HG02885 (cell line): ENCODE results near the gene TRIM65.

Source experiments
- ATAC-seq: cut with Tn5 transposase; IDR thresholded peaks from one replicate; pipeline ENCODE4 v1.9.1; 2021; ENCODE audit warnings: mild to moderate bottlenecking; ENCODE audit not compliant: unreplicated experiment, poor library complexity

The TRIM65 gene

GRCh38 chr17:75919611-75920010, 22.9 kb upstream of the TRIM65 start:
- no peak for ATAC-seq

DNA sequence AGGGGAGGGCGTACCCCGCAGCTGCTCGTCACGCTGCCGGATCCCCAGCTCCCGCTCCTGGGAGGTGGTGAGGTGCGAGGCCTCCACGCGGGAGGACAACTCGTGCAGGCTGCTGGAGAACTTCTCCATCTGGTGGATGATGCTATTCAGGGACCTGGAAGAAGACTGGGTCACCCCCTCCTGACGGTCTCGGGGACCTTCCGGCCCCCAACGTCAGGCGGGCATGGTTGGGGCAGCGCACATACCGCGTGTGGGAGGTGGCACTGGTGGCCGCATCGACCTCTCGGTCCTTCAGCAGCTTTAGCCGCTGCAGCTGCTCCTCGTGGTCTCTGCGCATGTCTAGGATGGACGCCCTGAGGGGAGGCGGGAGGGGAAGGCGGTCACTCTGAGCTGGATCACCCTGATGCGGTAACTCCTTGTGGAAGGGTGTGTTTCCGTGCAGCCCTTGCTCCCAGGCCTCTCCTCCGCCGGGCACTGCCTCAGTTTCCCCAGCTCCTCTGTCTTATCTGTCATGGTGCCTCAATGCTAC, 21.2 kb upstream of the TRIM65 start:
- no peak for ATAC-seq

DNA sequence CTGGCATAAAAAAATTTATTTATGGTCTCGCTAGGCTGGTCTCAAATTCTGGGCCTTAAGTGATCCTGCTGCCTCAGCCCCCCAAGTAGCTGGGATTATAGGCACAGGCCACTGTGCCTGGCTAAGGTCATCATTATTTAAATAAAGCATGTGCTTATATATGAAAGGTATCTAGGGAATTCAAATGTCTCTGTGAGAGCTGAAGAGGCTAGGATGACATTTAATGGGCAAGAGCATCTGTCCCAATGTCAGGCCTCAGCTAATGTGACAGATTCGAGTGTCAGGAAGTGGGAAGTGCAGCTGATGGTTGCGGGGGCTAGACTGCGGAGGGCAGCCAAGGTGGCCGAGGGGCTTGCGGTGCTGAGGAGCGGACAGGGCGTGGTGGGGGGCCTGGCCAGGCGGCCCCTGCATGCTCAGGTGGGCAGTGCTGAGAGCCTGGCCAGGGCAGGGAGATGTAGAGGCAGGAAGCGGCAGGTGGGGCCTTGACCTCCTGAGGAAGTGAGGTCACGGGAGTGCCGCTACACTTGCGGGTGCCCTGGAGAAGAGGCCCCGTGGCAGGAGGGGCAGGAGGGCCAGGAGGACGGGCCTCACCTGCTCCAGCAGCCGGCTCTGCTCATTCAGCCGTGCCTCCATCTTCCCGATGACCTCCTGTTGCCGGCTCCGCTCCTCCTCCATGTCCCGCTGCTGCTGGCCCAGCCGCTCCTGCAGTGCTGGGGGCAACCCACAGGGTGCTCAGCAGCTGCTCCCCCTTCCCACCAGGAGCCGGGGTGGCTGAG, 20.6 kb upstream of the TRIM65 start:
- ATAC-seq, result no peak

GRCh38 chr17:75915268-75915667, 18.5 kb upstream of the TRIM65 start:
- no peak for ATAC-seq

DNA sequence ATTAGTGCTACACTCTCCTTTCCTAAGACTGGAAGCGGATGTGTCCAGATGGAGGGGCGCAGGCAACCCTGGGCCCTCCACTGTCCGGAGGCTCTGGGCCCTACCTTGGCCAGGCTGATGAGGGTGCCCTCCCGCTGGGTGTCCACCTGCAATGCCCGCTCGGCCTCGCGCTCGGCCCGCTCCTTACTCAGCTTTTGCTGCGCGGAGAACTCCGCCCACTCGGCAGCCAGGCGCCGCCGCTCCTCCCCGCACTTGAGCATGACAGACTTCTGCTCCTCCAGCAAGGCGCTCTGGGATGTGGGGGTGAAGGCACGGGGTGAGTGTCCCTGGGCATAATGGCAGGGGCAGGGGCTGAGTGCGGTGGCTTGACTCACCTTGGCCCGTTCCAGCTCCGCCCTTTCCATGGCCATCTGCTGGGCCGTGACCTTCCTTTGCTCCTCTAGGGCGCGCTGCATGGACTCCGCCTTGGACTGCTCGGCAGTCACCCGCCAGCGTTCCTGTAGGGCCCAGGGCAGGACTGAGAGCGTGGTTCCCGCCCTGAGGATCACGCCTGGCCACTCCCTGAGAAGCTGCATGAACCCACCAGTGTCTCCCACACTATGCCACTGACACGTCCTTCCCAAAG, 18.0 kb upstream of the TRIM65 start:
- no peak for ATAC-seq

- no peak for ATAC-seq
Observed at GRCh38 chr17:75913537-75914210, 16.9 kb upstream of the TRIM65 start.

DNA sequence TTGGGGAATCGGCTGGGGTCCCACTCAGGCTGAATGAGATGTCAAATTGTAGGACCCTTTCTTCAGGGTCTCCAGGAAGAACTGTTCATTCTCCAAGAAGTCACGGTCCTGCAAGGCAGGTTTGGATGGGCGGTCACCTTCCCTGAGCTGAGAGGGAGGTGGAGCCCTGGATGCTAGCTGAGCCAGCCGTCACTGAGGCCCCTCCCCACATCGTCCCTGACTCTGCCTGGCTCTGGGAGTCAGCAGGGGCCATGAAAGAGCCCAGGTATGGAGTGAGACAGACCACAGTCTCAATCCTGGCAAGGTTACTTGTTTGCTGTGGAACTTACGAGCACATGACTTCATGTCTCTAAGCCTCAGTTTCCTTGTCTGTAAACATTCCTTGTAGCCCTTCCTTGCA, 13.9 kb upstream of the TRIM65 start:
- ATAC-seq, result no peak

DNA sequence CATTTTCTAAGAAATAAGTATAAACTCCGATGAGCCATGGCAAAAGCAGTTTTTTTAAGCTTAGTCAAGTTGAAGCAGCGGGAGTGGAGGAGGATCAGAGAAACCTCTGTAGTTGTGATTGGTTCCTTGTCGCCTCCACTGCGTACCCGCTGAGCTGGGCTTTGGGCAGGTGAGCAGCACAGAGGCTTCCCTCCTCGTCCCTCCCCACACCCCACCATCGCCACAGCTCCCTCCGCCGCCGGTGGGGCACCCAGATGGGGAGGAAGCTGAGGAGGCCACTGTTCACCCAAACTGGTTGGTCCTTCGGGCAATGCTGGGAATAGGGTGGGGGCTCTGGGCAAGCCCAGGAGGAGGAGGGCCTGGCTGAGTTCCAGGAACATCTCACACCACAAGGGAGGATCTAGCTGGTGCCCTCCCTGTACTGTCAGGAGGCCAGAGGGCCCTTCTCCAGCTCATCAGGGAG, 13.1 kb upstream of the TRIM65 start:
- no peak for ATAC-seq

GRCh38 chr17:75909051-75909811, 12.5 kb upstream of the TRIM65 start:
- no peak for ATAC-seq

- no peak for ATAC-seq
Observed at GRCh38 chr17:75908201-75908600, 11.4 kb upstream of the TRIM65 start.

- no peak for ATAC-seq
Observed at GRCh38 chr17:75906143-75906884, 9.6 kb upstream of the TRIM65 start.

GRCh38 chr17:75904749-75905521, 8.2 kb upstream of the TRIM65 start, which contains the start of gene MRPL38:
TSS of gene MRPL38 (minus strand) at chr17:75904884. CDS start at chr17:75904875, 9 bp downstream.
- peak; percentile 95 for ATAC-seq

GRCh38 chr17:75902406-75902805, 5.7 kb upstream of the TRIM65 start:
- ATAC-seq, result no peak

DNA sequence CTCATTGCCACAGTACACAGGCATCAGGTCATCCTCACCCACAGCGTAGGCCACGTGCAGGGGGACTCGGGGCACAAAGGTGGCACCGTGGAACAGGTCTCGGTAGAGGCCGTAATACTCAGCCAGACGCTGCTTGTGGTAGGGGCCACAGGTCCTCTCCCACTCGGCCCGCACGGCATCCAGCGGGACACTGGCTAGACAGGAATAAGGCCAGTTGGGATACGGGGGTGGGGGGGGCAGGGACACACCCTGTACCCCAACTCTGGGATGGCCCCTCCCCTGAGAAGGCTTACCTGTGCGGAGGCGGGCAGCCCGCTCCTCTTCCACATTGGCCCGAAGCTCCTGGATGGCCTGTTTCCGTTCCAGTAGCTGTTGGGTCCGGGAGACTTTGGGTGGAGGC, 5.0 kb upstream of the TRIM65 start:
- no peak for ATAC-seq

GRCh38 chr17:75900691-75901533, 4.2 kb upstream of the TRIM65 start:
- ATAC-seq, result no peak

- ATAC-seq, result no peak
Observed at GRCh38 chr17:75899767-75900468, 3.2 kb upstream of the TRIM65 start.

DNA sequence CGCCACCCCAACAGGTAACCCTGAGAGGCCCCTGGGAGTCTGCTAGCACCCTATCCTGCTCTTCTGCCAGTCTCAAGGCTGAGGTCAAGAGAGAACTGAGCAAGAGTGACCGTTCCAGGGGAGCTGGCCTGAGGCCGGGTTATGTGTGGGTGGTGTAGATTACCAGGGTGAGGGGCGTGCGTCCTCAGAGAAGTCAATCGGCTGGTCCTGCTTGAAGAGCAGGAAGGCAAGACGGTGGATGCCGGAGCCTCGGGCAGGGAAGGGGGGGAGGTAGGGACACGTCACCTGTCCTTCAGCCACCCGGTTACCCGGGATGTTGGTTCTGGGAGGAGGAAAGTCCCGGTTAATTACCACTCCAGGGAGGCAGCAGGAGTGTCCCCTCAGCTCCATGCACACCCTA, 2.6 kb upstream of the TRIM65 start:
- no peak for ATAC-seq
